Suppressor macrophage treated with lipopolysaccharide for 4 hours (primary cell): Measurements from ENCODE around the gene CTIF.
A peak's percentile ranks its signal among the peaks of the same experiment; 100 is the strongest.

Experiments
- DNase-seq: peaks from one replicate; pipeline ENCODE4 v3.0.0-alpha.2; 2020

CTIF gene

DNA sequence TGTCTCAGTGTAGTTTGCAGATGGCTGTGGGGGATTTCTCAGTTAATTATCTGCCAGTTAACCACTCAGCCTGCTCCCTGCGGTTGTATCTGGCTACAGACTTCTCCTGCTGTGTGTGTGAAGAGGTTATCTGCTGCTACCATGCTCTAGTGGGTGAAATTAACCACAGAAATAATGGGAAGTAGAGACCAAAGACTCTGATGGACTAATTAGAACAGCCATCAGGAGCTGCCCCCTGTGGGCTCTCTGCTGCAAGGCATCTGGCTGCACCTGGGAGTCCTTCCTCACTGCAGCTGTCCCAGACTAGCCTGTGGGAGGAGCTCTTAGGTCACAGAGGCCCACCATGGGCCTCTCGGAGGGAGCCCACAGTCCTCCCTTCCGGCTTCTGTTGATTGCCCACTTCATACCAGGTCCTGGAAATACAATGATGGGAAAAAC, 66.6 kb downstream of the CTIF start:
- DNase-seq, result peak; percentile 9

DNA sequence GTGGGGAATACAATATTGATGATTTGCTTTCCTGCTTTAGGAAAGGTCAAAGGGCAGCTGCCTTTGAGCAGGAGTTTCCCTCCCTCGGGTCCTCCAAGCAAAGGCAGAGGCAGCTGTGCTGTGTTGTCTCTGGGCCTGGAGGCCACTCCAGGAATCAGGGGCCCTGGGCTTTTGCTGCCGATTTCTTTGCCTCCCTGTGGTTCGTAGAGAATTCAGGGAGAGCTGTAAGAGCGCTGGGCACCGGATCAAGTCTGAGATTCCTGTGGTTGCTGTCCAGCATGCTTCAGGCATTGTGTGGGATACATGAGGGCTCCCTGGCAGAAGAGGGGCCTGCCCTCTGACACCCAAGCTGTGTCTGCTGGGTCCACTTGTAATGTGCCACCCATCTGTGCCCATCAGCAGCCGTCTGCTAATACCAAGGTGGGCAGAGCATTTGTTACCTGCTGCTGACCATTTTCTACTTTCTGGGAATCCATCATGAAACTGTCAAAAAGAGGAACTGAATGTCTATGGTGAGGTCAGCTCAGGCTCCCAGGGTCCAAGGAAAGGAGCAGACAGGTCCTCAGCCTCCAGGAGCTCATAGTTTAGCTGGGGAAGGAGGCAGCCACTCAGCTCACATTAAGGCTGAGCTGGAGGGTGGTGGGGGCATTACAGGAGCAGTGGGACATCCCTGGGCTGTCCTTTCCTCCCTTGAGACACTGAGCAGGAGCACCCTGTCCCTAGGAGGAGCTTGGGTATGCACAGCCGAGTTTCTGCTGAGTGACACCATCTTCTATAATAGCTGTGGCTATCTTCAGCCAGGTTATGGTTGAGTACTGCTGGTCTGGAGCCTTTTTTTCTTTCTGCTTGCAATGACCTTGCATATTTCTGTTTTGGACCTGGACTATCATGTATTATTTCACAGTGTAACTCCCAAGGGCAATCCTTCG, 68.5 kb downstream of the CTIF start:
- DNase-seq, result no peak

DNA sequence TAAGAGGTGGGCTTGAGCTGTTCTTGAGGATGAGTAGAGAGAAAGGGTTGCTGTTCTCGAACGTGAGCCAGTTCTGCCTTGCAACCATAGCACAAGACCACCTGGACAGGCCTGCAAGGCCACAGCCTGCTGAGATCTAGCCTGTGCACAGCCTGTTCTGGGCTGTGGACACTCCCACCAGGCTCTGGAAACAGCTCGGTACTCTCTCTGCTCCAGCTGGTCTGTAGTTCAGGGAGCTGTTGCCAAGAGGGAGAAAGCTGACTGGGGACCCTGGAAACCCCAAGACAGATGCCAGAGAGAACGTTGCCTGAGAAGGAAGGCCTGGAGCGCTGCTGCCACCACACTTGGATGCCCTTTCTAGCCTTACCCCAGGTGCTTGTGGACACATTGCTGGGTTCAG, 69.8 kb downstream of the CTIF start:
- DNase-seq, result no peak

DNA sequence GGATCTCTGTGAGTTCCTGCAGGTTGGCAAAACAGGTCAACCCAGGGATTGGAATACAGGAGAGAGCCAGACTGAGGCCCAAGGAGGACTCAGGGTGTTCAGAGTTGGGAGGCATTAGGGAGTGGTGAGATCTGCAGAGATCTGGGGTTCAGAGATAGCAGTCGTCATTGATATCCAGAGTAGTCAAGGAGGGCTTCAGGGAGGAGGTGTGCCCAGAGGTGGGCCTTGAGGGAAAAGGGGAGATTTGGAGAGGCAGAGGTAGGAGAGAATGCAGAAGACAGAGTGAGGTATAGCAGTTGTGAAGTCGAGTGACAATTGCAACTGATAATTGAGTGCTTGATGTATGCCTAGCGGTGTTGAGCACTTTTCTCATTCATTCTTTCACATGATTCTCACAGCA, 70.3 kb downstream of the CTIF start:
- no peak for DNase-seq

DNA sequence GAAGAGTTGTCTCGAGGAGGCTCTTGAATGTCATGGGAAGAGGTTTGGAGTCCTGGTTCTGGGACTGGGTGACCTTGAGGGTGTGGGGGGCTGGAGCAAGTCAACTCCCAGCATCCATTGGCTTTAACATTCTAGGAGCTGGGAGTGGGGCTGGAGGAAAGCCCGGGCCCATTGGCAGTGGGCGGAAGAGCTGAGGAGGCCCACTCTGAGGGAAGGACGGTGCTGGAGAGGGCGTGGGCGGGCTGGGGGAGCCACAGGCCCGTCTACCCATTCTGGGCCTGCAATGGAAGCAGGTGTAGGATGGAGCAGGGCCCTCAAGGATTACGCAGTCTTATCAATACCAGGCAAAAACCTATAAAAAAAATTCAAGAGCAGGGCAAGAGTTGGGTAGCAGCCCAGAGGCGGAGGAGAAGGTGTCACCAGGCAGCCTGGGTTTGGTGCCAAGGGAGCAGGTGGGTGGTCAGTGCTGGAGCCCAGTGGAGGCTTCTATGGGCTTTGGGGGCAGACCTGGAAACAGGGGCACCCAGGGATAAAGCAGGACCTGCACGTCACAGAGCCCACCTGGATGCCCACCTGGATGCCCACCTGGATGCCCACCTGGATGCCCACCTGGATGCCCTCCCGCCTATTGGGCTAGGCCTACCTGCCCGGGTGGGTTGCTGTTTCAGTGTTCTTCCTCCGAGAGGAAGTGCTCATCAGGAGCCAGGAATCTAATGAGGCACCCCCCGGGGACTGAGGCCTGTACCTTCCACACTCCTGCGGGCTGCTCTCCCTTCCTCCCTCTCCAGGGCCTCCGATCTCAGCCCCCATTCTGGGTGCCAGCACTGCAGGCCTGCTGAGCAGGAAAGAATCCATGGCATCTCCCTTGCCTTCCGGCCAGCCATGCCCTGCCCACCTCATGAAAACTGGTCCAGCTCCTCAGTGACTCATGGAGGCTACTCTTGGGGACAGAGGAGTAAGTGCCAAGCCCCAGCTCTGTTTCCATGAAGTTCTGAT, 71.3 kb downstream of the CTIF start:
- DNase-seq, result no peak

DNA sequence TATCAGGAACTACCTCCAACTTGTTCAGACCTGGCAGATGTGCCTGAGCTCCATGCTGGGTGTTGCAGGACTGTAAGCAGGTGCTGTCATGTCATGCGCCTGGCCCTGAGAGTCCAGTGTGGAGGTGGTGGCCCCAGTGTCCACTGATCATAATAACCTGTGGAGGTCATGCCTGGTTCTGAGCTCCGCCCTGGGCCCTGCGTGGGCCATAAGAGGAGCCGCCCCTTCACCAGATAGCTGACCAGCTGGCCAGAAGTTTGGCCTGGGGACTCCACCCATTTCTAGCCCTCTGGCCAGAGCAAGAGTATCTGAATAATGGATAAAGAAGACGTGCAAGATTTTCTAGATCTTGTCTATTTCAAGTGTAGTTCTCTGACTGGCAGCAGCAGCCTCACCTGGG, 72.4 kb downstream of the CTIF start:
- DNase-seq, result no peak

DNA sequence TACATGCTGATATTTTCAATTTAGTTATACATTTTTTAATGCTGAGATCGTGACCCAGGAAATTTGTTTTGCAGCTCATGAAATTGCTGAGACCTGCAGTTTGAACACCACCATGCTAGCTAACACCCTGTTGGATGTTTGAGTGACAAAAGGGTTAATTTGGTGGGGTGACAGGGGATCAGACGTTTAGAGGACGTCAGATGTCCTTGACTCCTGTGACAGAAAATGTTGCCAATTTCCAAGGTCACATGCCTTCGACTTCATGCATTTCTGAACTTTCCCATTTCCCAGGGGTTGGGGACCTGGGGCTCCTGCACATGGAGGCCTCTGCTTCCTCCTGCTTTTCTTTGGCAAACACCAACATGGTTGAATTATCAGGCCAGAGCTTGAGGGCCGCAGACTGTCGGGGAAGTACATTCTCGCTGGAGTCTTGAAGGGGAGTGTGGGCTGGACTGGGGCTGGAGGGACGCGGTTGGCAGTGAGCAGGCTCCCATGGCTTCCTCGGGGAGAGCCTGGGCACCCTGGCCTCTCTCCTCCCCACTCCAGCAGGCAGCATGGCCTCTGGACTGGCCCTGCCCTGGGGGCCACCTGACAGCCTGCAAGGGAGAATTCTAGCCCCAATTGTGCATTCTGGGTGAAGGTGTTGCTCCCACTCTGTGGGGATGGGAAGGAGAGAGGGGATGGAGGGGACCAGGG, 73.1 kb downstream of the CTIF start:
- no peak for DNase-seq

DNA sequence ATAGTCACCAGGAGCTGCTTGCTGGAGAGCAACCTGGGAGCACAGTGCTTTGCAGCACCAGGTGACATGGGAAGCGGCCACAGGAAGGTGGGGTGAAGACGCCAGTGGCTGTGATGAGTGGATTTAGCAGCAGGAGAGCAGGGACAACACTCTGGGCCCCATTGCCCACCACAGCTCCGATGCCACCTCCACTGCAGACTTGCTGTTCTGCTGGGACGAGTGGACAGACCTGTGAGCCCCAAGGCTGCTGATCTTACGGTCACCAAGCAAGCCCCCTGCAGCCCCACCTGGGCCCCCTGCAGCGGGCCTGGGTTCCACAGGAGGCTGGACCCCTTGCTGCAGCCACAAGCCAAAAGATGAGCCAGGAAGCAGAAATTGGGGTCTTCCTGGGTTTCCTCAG, 73.7 kb downstream of the CTIF start:
- no peak for DNase-seq

DNA sequence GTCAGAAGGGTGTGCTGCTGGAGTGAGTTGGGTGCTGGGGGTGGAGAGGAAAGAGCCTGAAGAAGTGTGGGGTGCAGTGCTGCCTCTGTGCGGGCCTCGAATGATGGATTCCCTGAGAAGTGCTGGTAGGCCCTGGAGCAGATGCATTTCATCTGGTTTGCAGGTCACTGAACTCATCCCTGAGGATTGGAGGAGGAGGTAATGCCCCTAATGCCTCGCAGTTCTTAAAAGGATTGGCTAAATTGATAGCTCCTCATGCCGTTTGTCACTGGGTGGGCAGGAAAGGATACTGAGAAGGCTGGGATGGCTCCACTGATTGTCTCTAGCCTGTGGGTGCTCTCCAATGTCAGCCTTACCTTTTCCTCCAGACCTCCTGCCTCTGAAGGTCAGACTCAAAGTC, 74.1 kb downstream of the CTIF start:
- DNase-seq, result no peak

DNA sequence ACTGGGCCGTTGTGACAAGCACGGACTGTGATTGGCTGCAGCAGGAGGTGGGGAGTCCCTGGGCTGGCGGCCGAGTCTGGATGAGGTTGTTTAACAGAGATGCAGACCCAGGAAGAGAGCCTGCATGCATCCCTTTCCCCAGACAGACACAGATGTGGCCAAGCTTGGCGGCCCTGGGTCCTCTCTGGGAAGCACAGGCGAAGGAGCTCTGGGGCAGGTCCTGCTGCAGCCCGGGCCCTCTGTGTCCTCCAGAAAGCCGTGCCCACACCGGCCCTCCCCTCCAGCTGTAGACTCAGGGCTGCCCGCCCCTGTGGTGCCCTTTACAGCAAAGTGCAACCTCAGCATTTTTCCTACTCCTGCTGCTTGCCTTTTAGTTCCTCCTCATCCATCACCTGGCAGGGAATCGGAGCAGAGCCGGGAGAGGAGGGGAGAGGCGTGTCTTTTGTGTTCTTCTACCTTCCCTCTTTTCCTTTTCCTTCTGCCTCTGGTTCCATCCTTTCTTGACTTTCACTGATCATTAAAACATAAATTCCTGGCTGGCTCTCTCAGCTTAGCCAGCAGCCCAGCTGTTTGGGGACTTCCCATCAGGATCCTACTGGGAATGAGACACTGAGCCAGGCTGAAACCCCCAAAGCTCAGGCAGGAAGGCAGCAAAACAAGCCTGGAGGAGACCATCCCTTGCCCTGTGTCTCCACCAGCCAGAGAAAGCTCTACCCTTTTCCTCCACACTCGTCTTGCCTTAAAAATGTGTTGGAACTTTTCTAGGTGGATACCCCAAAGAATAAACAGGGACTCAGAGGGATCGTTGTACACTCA, 75.0 kb downstream of the CTIF start:
- no peak for DNase-seq

DNA sequence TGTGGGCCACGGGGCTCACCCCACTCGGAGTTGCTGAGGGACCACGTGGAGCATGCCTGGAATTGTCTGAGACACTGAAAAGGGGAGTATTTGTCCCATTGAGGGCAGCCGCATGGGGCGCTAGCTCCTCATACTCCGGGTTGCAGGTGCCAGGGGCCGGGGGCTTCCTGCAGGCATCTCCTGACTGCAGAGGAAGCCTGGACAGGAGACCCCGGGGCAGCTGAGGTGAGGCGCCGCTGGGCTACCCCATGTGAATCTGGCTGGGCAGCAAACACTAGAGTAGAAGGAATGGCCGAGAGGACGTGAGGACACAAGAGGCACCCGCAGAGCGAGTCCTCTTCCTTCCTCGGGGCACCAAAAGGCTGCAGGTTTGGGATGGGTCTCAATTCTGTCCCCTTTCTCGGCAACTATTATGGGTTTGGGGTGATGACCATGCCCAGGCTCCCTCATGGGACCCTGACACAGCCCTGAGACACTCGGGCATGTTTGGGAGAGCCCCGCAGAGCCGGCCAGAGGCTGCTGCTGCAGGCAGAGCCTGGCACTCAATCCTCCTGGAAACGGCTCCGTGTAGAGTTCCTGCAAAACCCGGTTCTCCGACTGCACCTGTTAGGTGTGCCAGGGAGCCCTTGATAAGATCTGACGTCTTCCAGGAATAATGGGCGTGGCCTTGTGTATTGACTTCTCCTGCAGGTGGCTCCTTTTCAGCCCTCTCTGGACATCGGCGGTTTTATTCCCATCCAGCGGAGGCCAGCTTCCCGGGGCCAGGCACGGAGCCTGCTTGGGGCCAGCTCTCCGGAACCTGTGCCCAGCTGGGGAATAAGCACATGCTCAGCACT, 77.0 kb downstream of the CTIF start:
- DNase-seq, result no peak

DNA sequence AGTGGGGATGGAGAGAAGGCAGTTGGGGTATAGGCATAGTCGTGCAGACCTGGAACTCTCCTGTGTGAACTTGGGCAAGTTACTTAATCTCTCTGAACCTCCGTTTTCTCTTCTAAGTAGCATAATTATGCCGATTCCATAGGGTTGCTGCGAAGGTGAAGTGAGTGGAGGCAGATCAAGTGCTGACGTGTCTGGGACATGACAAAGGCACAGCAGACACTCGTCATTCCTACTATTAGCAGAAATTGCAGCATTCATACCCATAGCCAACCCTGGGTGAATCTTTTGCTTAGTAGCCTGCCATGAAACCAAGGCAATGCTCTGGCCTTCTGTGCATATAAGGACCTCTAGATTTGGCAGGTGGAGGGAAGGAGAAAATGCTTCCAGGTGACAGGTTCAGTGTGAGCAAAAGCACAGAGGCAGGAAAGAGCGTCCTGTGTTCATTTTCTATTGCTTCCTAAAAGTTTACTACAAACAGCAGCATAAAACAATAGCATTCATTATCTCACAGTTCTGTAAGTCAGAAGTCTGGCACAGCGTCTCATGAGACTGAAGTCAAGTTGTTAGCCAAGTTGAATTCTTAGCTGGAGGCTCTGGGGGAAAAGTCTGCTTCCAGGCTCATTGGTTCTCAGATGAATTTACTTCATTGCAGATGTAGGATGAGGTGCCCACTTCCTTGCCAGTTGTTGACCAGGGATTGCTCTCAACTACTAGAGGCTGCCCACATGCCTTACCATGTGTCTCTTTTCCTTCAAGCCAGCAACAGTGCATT, 77.8 kb downstream of the CTIF start:
- DNase-seq, result no peak

DNA sequence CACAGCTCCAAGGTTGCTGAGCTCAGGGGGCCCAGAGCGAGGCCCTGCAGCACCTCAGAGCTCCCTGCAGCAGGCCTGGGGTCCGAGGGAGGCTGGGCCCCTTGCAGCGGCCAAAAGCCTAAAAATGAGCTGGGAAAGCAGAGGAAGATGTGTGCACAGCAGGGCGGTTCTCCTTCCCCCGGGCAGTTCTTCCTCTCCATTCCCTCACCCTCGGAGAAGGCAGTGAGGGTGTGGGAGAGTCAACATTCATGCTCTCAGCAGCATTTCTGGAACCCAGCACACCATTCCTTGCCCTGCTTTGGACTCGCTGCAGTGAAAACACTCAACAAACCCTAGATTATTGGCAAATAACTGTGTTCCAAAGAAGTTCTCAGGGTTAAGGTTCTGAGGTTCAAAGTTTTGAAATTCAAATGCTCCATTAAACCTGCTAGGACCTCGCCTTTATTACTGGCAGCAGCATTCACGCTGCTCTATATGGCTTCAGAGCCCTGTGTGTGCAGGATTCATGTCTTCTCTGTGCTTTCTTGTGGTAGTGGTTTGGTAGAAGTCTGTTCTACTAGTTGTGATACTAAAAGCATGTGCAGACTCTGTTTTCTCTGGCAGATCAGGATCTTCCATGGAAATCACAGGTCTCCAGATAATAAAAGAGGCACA, 79.1 kb downstream of the CTIF start:
- DNase-seq, result no peak

DNA sequence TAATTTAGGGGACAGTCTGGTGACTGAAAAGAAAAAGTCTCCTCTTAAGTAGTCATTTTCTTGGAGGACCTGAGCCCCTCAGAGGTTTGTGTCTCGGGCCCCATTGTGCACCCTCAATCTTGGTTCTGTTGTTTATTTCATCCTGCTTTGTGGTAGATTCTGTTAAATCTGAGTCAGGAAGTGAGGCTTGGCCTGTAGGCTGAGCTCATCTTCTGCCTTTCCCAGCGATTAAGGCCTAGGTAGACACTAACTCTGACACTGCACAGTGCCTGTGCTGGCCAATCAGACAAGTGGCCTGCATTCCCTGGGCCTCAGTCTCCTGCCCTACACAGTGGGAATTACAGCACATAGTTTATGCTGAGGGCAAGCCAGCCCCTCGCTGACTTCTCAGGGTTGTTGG, 80.2 kb downstream of the CTIF start:
- DNase-seq, result no peak

DNA sequence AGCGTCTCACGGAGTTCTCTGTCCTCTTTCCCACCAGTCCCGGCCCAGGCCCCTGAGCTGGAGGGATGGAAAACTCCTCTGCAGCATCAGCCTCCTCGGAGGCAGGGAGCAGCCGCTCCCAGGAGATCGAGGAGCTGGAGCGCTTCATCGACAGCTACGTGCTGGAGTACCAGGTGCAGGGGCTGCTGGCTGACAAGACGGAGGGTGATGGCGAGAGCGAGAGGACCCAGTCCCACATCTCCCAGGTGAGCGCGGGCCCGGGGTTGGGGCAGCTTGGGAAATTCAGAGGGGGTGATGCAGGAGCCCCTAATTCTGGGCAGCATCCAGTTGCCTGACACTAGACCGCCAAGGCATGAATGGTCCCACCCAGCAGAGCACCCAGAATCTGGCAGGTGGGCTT, 80.7 kb downstream of the CTIF start:
- DNase-seq, result no peak

DNA sequence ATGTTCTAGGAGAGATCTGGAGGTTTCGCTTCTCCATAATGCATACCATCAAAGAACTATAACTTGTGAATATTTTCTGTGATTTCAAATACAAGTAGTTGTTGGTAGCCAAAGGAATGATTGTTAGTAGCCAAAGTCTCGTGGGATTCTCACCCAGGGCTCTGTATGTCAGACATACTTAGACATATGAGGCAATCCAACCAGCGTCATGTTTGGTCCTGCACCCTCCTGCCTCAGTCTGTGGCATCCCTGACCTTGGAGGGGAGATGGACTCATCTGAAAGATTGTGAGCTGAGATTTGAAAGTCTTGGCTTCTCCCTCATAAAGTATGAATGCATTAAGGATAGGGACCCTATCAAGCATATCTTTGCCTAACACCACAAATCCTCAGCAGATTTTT, 81.2 kb downstream of the CTIF start:
- no peak for DNase-seq

DNA sequence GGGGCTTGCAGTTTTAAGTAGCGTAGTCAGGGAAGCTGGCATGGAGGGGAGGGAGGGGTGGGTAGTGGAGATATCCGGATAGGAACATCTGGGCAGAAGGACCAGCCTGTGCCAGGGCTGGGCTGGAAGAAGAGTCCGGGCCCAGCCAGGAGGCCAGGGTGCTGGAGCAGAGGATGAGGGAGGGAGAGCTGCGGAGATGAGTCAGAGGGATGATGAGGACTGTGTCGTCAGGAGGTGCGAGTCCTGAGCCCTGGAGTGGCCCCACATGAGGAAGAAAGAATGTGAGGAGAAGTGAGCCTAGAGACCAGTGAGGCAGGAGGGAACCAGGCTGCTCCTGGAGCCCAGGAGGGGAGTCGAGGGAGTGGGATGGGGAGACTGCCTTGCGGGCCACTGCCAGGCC, 82.4 kb downstream of the CTIF start:
- no peak for DNase-seq

DNA sequence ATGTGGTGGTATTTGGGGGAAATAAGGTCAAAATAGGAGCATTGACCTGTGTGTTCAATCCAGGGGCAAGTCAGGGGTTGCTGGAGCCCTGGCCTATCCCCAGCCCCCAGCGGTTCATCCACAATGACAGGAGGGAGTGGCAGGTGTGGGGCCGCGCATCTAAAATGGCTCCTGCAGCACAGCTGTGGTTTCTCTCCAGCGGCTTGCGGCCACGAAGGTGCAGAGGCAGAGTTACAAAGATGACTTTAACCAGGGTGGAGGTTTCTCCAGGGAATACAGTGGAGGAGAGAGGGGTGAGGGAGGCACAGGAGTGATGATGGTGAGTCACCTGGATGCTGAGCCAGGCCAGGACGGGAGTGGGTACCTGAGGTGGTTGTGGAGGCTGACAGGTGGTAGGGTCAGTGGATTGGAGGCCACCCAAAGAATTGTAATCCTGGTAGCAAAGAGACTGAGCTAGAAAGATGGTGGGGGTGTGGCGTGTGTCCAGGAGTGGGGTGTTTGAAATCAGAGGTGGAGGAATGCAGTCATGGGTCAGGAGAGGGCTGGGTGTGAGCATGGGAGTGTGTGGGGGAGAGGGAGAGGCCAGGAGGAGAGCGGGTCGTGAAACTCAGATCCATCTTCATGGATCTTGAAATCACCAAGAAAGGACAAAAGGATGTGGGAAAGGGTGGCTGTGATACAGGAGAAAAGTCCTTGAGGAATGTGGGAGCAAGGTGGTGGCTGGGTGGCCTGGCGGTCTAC, 83.2 kb downstream of the CTIF start:
- DNase-seq, result no peak

DNA sequence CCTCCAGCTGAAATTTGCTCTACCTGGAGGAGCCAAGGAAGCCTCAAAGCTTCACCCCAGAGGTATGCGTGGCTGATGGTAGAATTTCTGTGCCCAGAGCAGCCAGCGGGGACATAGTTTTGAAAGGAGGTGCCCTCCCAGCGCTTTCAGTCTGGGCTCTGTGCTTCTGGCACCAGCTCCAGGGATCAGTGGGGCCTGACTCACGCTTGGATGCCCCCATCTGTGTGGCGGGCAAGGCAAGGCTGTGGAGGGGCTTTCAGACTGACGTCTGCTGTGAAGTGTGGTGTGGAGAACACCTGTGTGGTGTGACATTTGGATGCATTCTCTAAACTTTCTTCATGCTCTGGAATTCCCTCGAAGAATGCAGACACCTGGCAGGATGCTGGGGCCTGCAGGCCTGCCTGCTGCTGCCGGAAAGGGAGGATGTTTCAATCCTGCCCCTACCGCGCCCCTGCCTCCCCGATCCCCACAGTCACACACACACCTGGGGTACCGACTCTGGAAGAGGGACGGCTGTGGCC, 84.1 kb downstream of the CTIF start:
- DNase-seq, result no peak
